GM13976 (cell line): ENCODE measurements around the gene RSPH9.

Experiments used
- DNase-seq: peaks from one replicate; pipeline ENCODE4 v3.0.0; 2012; ENCODE audit warnings: low spot score
- CTCF ChIP-seq: IDR thresholded peaks from 2 replicates; pipeline ENCODE4 v1.5.1; 2012; ENCODE audit warnings: borderline replicate concordance, mild to moderate bottlenecking; ENCODE audit not compliant: insufficient read depth; ENCODE audit errors: extremely low read depth, missing control alignments, control extremely low read depth
- in situ Hi-C: fragments of 300-500 bp; cut with MboI; formaldehyde crosslinking; loops from one replicate; pipeline ENCODE4 v1.12.0; 2022; ENCODE audit warnings: low sequenced_read_pairs, mixed read lengths, inconsistent platforms; ENCODE audit not compliant: unreplicated experiment

Gene RSPH9

GRCh38 chr6:43687079-43687436, 42.2 kb downstream of the RSPH9 start:
- TF ChIP-seq CTCF, result no peak
- DNase-seq, result no peak
- in situ Hi-C loops, result no loop called here

DNA sequence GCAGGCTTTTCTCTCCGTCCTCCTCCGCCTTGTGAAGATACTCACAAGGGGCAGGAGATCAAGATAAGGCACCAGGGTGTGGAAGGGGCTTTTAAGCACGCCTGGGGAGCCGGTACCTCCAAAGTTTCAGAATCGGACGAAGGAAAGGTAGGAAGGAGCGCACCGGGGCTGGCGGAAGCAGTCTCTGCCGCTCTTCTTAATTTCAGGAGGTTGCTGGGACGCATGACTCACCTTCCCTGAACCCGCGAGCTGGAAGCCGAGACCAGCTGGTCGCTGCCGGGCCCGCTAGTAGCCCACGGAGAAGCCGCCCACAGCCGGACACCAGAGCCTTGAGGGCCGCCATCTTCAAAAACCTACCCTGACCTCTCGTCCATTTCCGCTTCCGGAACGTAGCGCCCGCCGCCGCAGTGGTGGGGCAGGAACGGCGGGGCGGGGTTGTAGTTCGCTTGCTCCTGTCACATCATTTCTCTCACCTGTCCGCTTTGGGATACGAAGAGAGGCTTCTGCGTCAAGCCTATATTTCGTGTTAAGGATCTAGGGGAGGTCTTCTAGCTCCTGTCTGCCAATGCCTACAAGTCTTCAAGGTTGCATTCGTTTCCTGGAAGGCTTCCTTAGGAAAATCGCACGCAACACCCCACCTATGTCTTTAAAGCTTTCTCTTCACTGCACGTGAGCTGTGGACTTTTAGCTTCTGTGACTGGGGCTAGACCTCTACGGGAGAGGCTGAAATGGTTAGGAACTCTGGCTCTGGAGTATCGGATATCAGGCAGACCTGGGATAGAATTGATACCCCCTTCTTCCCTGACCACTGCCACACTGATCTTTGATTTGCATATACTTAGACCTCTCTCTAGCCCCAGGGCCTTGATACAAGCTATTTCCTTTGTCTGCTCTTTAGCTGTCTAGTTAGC, 42.9 kb downstream of the RSPH9 start, which contains the start of gene MRPS18A:
MRPS18A (minus strand) TSS at position 355 of the 911 bp plus-strand sequence; CDS start at position 343, 12 bp downstream.
- TF ChIP-seq CTCF, result no peak
- in situ Hi-C loops, result no loop called here
- peak; percentile 93 for DNase-seq

DNA sequence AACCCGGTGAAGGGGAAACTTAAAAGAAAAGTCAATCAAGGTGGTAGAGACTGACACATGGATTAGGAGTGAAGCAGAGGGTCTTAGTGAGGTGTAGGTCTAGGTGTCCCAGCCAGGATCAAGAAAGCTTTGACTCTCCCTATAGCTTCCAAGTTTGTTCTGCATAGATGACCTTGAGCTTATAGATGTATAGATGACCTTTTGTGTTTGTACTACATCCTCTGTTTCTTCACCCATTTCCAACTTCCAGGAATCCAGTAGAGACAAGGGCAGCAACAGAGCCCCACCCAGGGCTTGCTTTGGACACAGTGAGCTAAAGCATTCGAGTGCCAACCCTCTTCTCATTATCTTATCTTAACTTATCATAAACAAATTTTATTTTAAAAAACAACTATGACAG, 44.6 kb downstream of the RSPH9 start:
- DNase-seq, result no peak
- no peak for TF ChIP-seq CTCF
- in situ Hi-C loops, result no loop called here

- in situ Hi-C loops, result no loop called here
- DNase-seq, result no peak
- TF ChIP-seq CTCF, result no peak
These were observed 50.6 kb downstream of the RSPH9 start for GRCh38 chr6:43695215-43695966.

- DNase-seq, result no peak
- in situ Hi-C loops, result no loop called here
- TF ChIP-seq CTCF, result no peak
These were observed 51.1 kb downstream of the RSPH9 start for GRCh38 chr6:43695967-43696291.

- no peak for TF ChIP-seq CTCF
- no peak for DNase-seq
- in situ Hi-C loops, result no loop called here
These were observed 52.6 kb downstream of the RSPH9 start for GRCh38 chr6:43697421-43697820.
